Stimulated activated CD4-positive, alpha-beta T cell treated with anti-CD3 and anti-CD28 coated beads, TNF-alpha, amount 100 ng/mL, for 48 hours (primary cell): Measurements from ENCODE around the gene DNAJC4.

ENCODE experiments used
- DNase-seq, 3 donors: peaks; one replicate each; pipeline ENCODE4 v3.0.0-alpha.2; 2020; ENCODE audit warnings: low read depth in 3 of 3

DNAJC4 gene

DNA sequence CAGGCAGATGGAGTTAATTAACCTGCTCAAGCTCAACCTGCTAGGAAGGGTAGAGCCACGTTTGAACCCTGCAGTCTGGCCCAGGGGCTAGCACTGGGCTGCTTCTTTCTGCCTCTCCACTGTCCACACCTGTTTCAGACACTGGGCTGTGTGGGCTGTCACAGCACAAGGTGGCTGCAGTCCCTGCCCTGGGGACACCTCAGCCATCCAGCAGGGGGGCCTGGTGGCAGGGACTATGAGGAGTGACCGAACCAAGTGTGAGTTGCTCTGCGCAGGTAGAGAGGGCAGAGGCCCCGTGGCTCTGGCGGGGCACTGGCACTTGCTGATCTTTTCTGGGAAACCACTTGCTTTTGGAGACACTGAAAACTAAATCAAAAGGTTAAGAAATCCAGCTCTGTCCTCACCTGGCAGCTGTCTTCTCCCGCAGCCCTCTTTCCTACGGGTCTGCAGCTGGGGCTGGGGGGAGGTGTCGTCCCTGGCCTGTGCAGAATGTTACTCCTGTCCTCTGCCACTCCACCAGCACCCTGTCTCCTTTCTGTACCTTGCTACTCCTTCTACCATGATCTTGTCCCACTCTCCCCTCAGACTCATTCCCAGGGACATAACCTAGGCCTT is 48.3 kb downstream of the DNAJC4 start:
- no peak for DNase-seq

DNA sequence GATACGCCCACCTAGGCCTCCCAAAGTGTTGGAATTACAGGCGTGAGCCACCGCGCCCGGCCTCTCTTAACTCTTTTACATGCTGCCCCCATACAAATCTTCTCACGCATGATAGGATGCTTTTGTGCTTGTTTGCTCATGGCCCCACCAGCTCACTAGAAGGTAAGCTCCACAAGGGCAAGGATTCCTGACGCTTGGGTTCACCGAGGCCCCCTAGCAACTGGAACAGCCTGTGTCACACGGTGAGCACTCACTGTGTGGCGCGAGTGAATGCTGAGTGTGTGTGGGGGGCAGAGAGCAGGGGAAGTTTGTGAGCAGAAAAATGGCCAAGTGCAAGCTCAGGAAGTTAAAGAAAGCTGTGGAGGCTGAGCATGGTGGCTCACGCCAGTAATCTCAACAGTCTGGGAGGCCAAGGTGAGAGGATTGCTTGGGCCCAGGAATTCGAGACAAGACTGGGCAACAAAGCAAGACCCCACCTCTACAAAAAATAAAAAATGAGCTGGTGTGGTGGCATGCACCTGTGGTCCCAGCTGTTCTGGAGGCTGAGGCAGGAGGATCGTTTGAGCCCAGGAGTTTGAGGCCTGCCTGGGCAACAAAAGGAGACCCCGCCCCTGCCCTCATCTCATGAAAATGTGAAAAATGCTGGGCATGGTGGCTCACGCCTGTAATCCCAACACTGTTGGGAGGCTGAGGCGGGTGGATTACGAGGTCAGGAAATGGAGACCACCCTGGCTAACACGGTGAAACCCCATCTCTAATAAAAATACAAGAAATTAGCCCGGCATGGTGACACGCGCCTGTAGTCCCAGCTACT is 51.8 kb downstream of the DNAJC4 start:
- no peak for DNase-seq

DNA sequence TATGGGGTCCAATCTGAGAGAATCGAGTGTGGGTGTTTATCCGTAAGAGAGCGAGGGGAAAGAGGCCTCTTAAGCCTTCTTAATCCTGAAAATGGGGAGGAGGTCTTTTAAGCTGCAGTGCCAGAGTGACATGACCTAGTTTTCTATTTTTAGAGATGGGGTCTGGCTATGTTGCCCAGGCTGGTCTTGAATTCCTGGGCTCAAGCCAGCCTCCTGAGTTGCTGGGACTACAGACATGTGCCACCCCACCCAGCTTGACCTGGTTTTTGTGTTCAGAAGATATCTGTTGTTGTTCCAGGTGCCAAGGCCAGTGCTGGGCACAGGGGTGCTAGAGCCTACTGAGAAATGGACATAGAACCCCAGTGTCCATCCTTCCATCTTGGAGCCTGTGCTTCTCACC is 52.7 kb downstream of the DNAJC4 start:
- DNase-seq, result no peak
